Measurements from ENCODE around the gene ACOX2. TPM values are rescaled to one million over a fixed set of nuclear protein-coding genes. Genes with fewer than 3 reads are reported as not detected.

The ACOX2 gene
- total and polyA plus RNA-seq, 2 of the 13 experiments (the other 11 are each of a cell fraction or from before 2014, with no cell fraction given), result 42.6 to 98.5 TPM

DNA sequence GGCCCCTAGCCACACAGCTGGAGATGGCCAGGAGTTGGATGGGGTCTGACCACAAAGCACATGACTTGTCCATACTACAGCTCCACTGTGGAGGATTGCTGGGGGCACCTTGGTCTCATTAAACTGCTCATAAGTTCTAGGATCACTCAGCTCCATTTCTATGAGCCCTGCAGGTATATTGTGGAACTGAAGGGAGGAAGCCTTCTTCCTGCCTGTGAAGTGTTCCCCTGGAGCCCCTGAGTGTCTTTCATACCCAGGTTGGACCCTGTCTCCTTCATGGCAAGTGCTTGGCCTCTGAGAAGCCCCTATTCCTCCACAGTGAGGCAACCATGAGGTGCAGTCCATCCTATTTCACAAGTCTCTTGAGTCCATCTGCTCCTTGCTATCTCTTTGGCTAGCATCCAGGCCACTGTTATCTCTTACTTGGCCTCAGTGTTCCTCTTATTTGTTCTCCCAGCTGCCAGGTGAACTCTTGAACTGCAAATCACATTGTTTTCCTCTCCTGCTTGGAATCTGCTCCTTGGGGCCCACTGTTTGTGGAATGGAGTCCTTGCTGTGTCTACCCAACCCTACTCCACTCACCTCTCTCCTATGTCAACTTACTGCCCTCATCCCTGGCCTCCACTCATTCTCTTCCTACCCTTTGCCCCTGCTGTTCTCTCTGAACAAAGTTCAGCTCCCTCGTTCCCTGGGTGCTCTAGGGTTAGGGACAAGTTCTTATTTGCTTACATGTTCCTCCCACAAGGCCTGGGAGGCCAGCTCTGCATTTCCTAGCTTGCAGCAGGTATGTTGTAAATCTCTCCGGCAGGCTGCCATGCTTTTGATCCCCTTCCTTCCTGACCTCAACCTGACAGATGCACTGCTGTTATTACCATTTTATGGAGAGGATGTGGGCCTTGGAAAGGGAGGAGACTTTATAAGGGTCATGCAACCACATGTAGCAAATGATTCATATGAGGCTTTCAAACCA is 1.2 kb downstream of the ACOX2 start (continued):
- TF ChIP-seq SRY (CRISPR knock-in tag; IDR thresholded peaks at IDR 0.05), result no peak
- TF ChIP-seq, protein P1, sequence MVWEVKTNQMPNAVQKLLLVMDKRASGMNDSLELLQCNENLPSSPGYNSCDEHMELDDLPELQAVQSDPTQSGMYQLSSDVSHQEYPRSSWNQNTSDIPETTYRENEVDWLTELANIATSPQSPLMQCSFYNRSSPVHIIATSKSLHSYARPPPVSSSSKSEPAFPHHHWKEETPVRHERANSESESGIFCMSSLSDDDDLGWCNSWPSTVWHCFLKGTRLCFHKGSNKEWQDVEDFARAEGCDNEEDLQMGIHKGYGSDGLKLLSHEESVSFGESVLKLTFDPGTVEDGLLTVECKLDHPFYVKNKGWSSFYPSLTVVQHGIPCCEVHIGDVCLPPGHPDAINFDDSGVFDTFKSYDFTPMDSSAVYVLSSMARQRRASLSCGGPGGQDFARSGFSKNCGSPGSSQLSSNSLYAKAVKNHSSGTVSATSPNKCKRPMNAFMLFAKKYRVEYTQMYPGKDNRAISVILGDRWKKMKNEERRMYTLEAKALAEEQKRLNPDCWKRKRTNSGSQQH (CRISPR knock-in tag; IDR thresholded peaks at IDR 0.05; ENCODE audit: low read depth), result no peak
- TF ChIP-seq, protein P2, sequence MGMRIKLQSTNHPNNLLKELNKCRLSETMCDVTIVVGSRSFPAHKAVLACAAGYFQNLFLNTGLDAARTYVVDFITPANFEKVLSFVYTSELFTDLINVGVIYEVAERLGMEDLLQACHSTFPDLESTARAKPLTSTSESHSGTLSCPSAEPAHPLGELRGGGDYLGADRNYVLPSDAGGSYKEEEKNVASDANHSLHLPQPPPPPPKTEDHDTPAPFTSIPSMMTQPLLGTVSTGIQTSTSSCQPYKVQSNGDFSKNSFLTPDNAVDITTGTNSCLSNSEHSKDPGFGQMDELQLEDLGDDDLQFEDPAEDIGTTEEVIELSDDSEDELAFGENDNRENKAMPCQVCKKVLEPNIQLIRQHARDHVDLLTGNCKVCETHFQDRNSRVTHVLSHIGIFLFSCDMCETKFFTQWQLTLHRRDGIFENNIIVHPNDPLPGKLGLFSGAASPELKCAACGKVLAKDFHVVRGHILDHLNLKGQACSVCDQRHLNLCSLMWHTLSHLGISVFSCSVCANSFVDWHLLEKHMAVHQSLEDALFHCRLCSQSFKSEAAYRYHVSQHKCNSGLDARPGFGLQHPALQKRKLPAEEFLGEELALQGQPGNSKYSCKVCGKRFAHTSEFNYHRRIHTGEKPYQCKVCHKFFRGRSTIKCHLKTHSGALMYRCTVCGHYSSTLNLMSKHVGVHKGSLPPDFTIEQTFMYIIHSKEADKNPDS (CRISPR knock-in tag; IDR thresholded peaks at IDR 0.05), result peak; percentile 87
- no peak for TF ChIP-seq ZNF317 (CRISPR knock-in tag; IDR thresholded peaks at IDR 0.05)
- TF ChIP-seq REL (CRISPR knock-in tag; conservative IDR thresholded peaks at IDR 0.05), result no peak
- peak; percentile 56; the same call in 1 of the 2 replicates for TF ChIP-seq SIX4 (CRISPR knock-in tag; IDR thresholded peaks at IDR 0.05)
- peak; percentile 81; the same call in 1 of the 2 replicates for TF ChIP-seq FOXK1 (CRISPR knock-in tag; IDR thresholded peaks at IDR 0.05; ENCODE audit: borderline replicate concordance, low read depth)
- TF ChIP-seq ZNF335 (CRISPR knock-in tag; IDR thresholded peaks at IDR 0.05), result peak; percentile 28; the same call in 1 of the 2 replicates
- TF ChIP-seq ZNF605 (CRISPR knock-in tag; IDR thresholded peaks at IDR 0.05), result peak; percentile 81
- TF ChIP-seq ZSCAN25 (CRISPR knock-in tag; IDR thresholded peaks at IDR 0.05), result peak; percentile 60; the same call in 1 of the 2 replicates
- TF ChIP-seq MED8 (CRISPR knock-in tag; IDR thresholded peaks at IDR 0.05; ENCODE audit: insufficient replicate concordance), result no peak
- peak; percentile 45; the same call in 1 of the 2 replicates for TF ChIP-seq JUN (CRISPR knock-in tag; IDR thresholded peaks at IDR 0.05)
- no peak for TF ChIP-seq ZNF138 (CRISPR knock-in tag; IDR thresholded peaks at IDR 0.05; ENCODE audit: low read depth)
- TF ChIP-seq PLRG1 (conservative IDR thresholded peaks at IDR 0.05), result no peak
- no peak for TF ChIP-seq RAD21 (CRISPR knock-in tag; IDR thresholded peaks at IDR 0.05)
- no peak for TF ChIP-seq NFE2 (CRISPR knock-in tag; IDR thresholded peaks at IDR 0.05)
- TF ChIP-seq ESRRA (CRISPR knock-in tag; IDR thresholded peaks at IDR 0.05; ENCODE audit: low read depth), result peak; percentile 94
- TF ChIP-seq, protein P3, sequence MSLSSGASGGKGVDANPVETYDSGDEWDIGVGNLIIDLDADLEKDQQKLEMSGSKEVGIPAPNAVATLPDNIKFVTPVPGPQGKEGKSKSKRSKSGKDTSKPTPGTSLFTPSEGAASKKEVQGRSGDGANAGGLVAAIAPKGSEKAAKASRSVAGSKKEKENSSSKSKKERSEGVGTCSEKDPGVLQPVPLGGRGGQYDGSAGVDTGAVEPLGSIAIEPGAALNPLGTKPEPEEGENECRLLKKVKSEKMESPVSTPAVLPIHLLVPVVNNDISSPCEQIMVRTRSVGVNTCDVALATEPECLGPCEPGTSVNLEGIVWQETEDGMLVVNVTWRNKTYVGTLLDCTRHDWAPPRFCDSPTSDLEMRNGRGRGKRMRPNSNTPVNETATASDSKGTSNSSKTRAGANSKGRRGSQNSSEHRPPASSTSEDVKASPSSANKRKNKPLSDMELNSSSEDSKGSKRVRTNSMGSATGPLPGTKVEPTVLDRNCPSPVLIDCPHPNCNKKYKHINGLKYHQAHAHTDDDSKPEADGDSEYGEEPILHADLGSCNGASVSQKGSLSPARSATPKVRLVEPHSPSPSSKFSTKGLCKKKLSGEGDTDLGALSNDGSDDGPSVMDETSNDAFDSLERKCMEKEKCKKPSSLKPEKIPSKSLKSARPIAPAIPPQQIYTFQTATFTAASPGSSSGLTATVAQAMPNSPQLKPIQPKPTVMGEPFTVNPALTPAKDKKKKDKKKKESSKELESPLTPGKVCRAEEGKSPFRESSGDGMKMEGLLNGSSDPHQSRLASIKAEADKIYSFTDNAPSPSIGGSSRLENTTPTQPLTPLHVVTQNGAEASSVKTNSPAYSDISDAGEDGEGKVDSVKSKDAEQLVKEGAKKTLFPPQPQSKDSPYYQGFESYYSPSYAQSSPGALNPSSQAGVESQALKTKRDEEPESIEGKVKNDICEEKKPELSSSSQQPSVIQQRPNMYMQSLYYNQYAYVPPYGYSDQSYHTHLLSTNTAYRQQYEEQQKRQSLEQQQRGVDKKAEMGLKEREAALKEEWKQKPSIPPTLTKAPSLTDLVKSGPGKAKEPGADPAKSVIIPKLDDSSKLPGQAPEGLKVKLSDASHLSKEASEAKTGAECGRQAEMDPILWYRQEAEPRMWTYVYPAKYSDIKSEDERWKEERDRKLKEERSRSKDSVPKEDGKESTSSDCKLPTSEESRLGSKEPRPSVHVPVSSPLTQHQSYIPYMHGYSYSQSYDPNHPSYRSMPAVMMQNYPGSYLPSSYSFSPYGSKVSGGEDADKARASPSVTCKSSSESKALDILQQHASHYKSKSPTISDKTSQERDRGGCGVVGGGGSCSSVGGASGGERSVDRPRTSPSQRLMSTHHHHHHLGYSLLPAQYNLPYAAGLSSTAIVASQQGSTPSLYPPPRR (CRISPR knock-in tag; IDR thresholded peaks at IDR 0.05; ENCODE audit: borderline replicate concordance), result peak; percentile 75; the same call in 1 of the 2 replicates
